ENCODE measurements around the gene ACSS2.

DNA sequence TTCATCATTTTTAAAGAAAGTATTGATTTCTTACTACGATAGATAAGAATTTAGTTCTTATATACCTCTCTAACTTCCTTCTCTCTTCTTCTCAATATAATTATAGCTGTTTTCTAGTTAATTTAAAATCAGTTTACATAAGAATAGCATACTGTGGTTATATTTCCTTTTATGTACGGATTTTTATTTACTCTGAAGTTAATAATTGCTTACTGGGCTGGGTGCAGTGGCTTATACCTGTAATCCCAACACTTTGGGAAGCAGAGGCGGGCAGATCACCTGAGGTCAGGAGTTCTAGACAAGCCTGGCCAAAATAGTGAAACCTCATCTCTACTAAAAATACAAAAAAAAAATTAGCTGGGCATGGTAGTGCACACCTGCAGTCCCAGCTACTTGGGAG is 9.7 kb downstream of the ACSS2 start:
- TF ChIP-seq, protein P1, sequence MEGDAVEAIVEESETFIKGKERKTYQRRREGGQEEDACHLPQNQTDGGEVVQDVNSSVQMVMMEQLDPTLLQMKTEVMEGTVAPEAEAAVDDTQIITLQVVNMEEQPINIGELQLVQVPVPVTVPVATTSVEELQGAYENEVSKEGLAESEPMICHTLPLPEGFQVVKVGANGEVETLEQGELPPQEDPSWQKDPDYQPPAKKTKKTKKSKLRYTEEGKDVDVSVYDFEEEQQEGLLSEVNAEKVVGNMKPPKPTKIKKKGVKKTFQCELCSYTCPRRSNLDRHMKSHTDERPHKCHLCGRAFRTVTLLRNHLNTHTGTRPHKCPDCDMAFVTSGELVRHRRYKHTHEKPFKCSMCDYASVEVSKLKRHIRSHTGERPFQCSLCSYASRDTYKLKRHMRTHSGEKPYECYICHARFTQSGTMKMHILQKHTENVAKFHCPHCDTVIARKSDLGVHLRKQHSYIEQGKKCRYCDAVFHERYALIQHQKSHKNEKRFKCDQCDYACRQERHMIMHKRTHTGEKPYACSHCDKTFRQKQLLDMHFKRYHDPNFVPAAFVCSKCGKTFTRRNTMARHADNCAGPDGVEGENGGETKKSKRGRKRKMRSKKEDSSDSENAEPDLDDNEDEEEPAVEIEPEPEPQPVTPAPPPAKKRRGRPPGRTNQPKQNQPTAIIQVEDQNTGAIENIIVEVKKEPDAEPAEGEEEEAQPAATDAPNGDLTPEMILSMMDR (IDR thresholded peaks at IDR 0.05) = no peak
- no peak for TF ChIP-seq POLR2AphosphoS5 (IDR thresholded peaks at IDR 0.05; ENCODE audit: low read depth, low read length)
